Renal cortex interstitium (tissue), 11 donors: Measurements from ENCODE around the gene KLHL6. TPM values are rescaled to one million over a fixed set of nuclear protein-coding genes. Genes with fewer than 3 reads are reported as not detected.
A peak's percentile ranks its signal among the peaks of the same experiment; 100 is the strongest.
"Not testable (repeated sequence)": the region's sequence is repeated elsewhere in the genome, so short reads cannot be mapped to it uniquely, and the experiment has no call there.

Source experiments
- DNase-seq, 11 donors: peaks; one replicate each; pipeline ENCODE4 v3.0.0-alpha.2; 2013; ENCODE audit warnings: low read depth in 9 of 11, low spot score in 4 of 11; ENCODE audit errors: extremely low read depth in 1 of 11
- polyA plus RNA-seq, 3 donors: library from polyadenylated mRNA; unstranded; fragments of 120-200 nt; gene quantifications; one replicate each; pipeline ENCODE4 v1.2.1, GENCODE V29; 2013; ENCODE audit not compliant: insufficient read length in 3 of 3

Gene KLHL6
- polyA plus RNA-seq, 3 donors = 1.2 to 1.9 (median 1.2) TPM

GRCh38 chr3:183492849-183493179 lies 62.7 kb downstream of the KLHL6 start:
- no peak for DNase-seq

- DNase-seq = no peak
Observed at GRCh38 chr3:183491923-183492848, 63.3 kb downstream of the KLHL6 start.

- DNase-seq = no peak
Observed at GRCh38 chr3:183491109-183491922, 64.2 kb downstream of the KLHL6 start.

- peak in 7 of 11 donors; percentile 13 to 35 (median 27) for DNase-seq
Observed at GRCh38 chr3:183490653-183491052, 64.9 kb downstream of the KLHL6 start.

GRCh38 chr3:183490211-183490601 lies 65.3 kb downstream of the KLHL6 start:
- DNase-seq = no peak

- DNase-seq = no peak
Observed at GRCh38 chr3:183489455-183490210, 65.9 kb downstream of the KLHL6 start.

GRCh38 chr3:183488343-183488742 lies 67.2 kb downstream of the KLHL6 start:
- no peak for DNase-seq

GRCh38 chr3:183487896-183488295 lies 67.6 kb downstream of the KLHL6 start:
- no peak for DNase-seq

GRCh38 chr3:183487016-183487415 lies 68.5 kb downstream of the KLHL6 start:
- no peak for DNase-seq

- DNase-seq = no peak
Observed at GRCh38 chr3:183486472-183486871, 69.0 kb downstream of the KLHL6 start.

GRCh38 chr3:183485585-183485984 lies 69.9 kb downstream of the KLHL6 start:
- DNase-seq = no peak

- DNase-seq = no peak
Observed at GRCh38 chr3:183485093-183485492, 70.4 kb downstream of the KLHL6 start.

GRCh38 chr3:183484431-183485075 lies 71.0 kb downstream of the KLHL6 start:
- DNase-seq = no peak

- DNase-seq = no peak
Observed at GRCh38 chr3:183481582-183481981, 73.9 kb downstream of the KLHL6 start.

- DNase-seq = no peak
Observed at GRCh38 chr3:183478501-183478900, 77.0 kb downstream of the KLHL6 start.

- DNase-seq = no peak
Observed at GRCh38 chr3:183477801-183478456, 77.6 kb downstream of the KLHL6 start.

GRCh38 chr3:183475764-183476162 lies 79.7 kb downstream of the KLHL6 start:
- DNase-seq = not testable (repeated sequence)

GRCh38 chr3:183475016-183475763 lies 80.3 kb downstream of the KLHL6 start:
- DNase-seq = no peak
